GM10266 (cell line): ENCODE measurements around the gene SNAPC1.

Experiments
- DNase-seq: peaks from one replicate; pipeline ENCODE4 v3.0.0; 2012; ENCODE audit errors: extremely low spot score
- CTCF ChIP-seq: IDR thresholded peaks from 2 replicates; pipeline ENCODE4 v1.5.1; 2012; ENCODE audit warnings: mild to moderate bottlenecking, low read depth; ENCODE audit not compliant: control insufficient read depth, insufficient read depth; ENCODE audit errors: missing control alignments

Gene SNAPC1

GRCh38 chr14:61720741-61721140 lies 41.5 kb upstream of the SNAPC1 start:
- no peak for DNase-seq
- TF ChIP-seq CTCF, result no peak

- no peak for TF ChIP-seq CTCF
- DNase-seq, result no peak
Measured at GRCh38 chr14:61724133-61724532, 38.1 kb upstream of the SNAPC1 start.

GRCh38 chr14:61726778-61727658 lies 35.2 kb upstream of the SNAPC1 start:
- no peak for TF ChIP-seq CTCF
- DNase-seq, result no peak

- no peak for DNase-seq
- TF ChIP-seq CTCF, result peak; percentile 26
Measured at GRCh38 chr14:61730756-61731373, 31.4 kb upstream of the SNAPC1 start.

GRCh38 chr14:61733972-61734371 lies 28.2 kb upstream of the SNAPC1 start:
- TF ChIP-seq CTCF, result no peak
- no peak for DNase-seq

- DNase-seq, result no peak
- no peak for TF ChIP-seq CTCF
Measured at GRCh38 chr14:61736751-61737150, 25.5 kb upstream of the SNAPC1 start.

- DNase-seq, result no peak
- TF ChIP-seq CTCF, result no peak
Measured at GRCh38 chr14:61737915-61738314, 24.3 kb upstream of the SNAPC1 start.
